Keratinocyte (primary cell): ENCODE results near the gene ASMT.

Source experiments
- CTCF ChIP-seq, 3 experiments: IDR thresholded peaks in 1 of 3; conservative IDR thresholded peaks in 1 of 3; optimal IDR thresholded peaks in 1 of 3; 2 replicates in 2 of 3; 3 replicates in 1 of 3; pipeline versions ENCODE3 to v1.5.1; 2011; ENCODE audit warnings: low read length in 3 of 3, mild to moderate bottlenecking in 3 of 3, moderate library complexity in 2 of 3, control low read depth in 1 of 3, inconsistent platforms in 1 of 3; ENCODE audit not compliant: insufficient read depth in 2 of 3; ENCODE audit errors: extremely low read depth in 1 of 3
- EZH2 ChIP-seq: IDR thresholded peaks from one replicate; pipeline ENCODE4 v1.6.1; 2012; ENCODE audit warnings: inconsistent platforms, mild to moderate bottlenecking, low read length, moderate library complexity

GRCh38 chrX:1591863-1592469 lies 22.9 kb upstream of the ASMT start:
- TF ChIP-seq EZH2 = no peak
- TF ChIP-seq CTCF (optimal IDR thresholded peaks at IDR 0.05 in 1 of 3, IDR thresholded peaks at IDR 0.05 in 1 of 3, conservative IDR thresholded peaks at IDR 0.05 in 1 of 3; ENCODE audit: extremely low read depth in 1 of 3, insufficient read depth in 2 of 3, low read length in 3 of 3) = no peak
